H1 (cell line): ENCODE data around the gene FBXO34. TPM values are rescaled to one million over a fixed set of nuclear protein-coding genes. Genes with fewer than 3 reads are reported as not detected.

Experiments
- ASH2L ChIP-seq: fragments of 200-600, 300-600 bp; sonication (generic); IDR thresholded peaks from one replicate; pipeline ENCODE4 v1.7.1; 2017; ENCODE audit warnings: low read length
- CTBP2 ChIP-seq: IDR thresholded peaks from 2 replicates; pipeline ENCODE4 v1.7.0; 2011; ENCODE audit warnings: borderline replicate concordance, mild to moderate bottlenecking, moderate library complexity, mixed read lengths, low read length; ENCODE audit not compliant: insufficient read depth, insufficient read length
- GTF2F1 ChIP-seq: IDR thresholded peaks from 2 replicates; pipeline ENCODE4 v1.6.1; 2012; ENCODE audit warnings: low read depth, low read length, improper control_type of control experiment, borderline replicate concordance
- HDAC6 ChIP-seq: IDR thresholded peaks from one replicate; pipeline ENCODE4 v1.7.1; 2012; ENCODE audit warnings: low read depth, mild to moderate bottlenecking, inconsistent platforms, low read length, moderate library complexity
- JUND ChIP-seq: IDR thresholded peaks from 2 replicates; pipeline ENCODE4 v1.6.1; 2011; ENCODE audit warnings: mild to moderate bottlenecking, improper control_type of control experiment, low read length
- RFX5 ChIP-seq: IDR thresholded peaks from 2 replicates; pipeline ENCODE4 v1.6.1; 2011; ENCODE audit warnings: low read depth, low read length, improper control_type of control experiment, borderline replicate concordance
- polyA plus RNA-seq, 7 experiments: library from polyadenylated mRNA; depleted of rRNA in 3 of 7; stranded (reverse) in 5 of 7; unstranded in 2 of 7; fragments of >200 nt in 5 of 7; fragments of 200-250 nt in 2 of 7; gene quantifications; 1 replicate in 5 of 7; 2 replicates in 1 of 7; 4 replicates in 1 of 7; pipeline versions ENCODE4 v1.2.1 to v1.2.3, GENCODE V29; 2011 to 2013; ENCODE audit warnings: missing spikeins in 2 of 7, mixed read lengths in 2 of 7
- total RNA-seq: library from RNA; stranded (reverse); fragmentation: NEBNext Ultra II Directional; extraction: Animal tissue kit (Norgen Biotek cat#: 25700); gene quantifications from 2 replicates; pipeline ENCODE4 v1.2.1, GENCODE V29; 2021
- TF ChIP-seq, protein P1 (sequence below), 3 experiments: IDR thresholded peaks; 1 replicate in 2 of 3; 2 replicates in 1 of 3; pipeline versions ENCODE4 v1.5.1 to v1.6.1; 2011; ENCODE audit warnings: low read length in 3 of 3, mild to moderate bottlenecking in 3 of 3, inconsistent platforms in 2 of 3, low read depth in 1 of 3, moderate library complexity in 1 of 3; ENCODE audit not compliant: insufficient read depth in 1 of 3; ENCODE audit errors: control extremely low read depth in 1 of 3
- TF ChIP-seq, protein P2 (sequence below): IDR thresholded peaks from 2 replicates; pipeline ENCODE4 v1.6.1; 2012; ENCODE audit warnings: inconsistent platforms

The FBXO34 gene
- total and polyA plus RNA-seq, 2 of the 8 experiments (the other 6 are each of a cell fraction or from before 2014, with no cell fraction given) = 7.0 to 14.4 TPM

DNA sequence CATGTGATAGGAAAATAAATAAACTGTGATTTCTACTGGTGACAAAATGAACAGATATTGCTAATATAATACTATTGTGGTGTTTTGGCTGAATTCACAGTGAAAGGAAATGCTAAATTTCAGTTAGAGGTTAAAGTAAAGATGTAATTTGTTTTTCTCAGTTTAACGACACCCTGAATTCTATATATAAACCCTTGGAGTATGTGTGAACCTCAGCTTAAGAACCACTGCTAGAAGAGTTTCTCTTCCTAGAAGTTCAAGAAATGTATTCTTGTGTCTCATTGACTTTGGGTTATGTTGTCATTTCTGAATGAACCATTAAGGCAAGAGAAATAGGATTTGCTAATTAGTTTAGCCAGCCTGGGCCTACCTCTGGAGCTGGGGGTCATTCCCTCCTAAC lies 8.2 kb downstream of the FBXO34 start (continued):
- TF ChIP-seq, protein P1, sequence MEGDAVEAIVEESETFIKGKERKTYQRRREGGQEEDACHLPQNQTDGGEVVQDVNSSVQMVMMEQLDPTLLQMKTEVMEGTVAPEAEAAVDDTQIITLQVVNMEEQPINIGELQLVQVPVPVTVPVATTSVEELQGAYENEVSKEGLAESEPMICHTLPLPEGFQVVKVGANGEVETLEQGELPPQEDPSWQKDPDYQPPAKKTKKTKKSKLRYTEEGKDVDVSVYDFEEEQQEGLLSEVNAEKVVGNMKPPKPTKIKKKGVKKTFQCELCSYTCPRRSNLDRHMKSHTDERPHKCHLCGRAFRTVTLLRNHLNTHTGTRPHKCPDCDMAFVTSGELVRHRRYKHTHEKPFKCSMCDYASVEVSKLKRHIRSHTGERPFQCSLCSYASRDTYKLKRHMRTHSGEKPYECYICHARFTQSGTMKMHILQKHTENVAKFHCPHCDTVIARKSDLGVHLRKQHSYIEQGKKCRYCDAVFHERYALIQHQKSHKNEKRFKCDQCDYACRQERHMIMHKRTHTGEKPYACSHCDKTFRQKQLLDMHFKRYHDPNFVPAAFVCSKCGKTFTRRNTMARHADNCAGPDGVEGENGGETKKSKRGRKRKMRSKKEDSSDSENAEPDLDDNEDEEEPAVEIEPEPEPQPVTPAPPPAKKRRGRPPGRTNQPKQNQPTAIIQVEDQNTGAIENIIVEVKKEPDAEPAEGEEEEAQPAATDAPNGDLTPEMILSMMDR (IDR thresholded peaks at IDR 0.05; ENCODE audit: control extremely low read depth in 1 of 3, insufficient read depth in 1 of 3, low read depth in 1 of 3, low read length in 3 of 3) = no peak
- TF ChIP-seq GTF2F1 (no peak), RFX5 (no peak), ASH2L (no peak), JUND (no peak), HDAC6 (no peak), CTBP2 (no peak)
- TF ChIP-seq, protein P2, sequence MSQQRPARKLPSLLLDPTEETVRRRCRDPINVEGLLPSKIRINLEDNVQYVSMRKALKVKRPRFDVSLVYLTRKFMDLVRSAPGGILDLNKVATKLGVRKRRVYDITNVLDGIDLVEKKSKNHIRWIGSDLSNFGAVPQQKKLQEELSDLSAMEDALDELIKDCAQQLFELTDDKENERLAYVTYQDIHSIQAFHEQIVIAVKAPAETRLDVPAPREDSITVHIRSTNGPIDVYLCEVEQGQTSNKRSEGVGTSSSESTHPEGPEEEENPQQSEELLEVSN = no peak
